HG02852 (cell line): Measurements from ENCODE around the gene SYCN.
"Not testable (repeated sequence)": the region's sequence is repeated elsewhere in the genome, so short reads cannot be mapped to it uniquely, and the experiment has no call there.

Experiments
- ATAC-seq: cut with Tn5 transposase; IDR thresholded peaks from one replicate; pipeline ENCODE4 v1.9.1; 2021; ENCODE audit warnings: mild to moderate bottlenecking, moderate library complexity; ENCODE audit not compliant: unreplicated experiment

SYCN gene, protein sequence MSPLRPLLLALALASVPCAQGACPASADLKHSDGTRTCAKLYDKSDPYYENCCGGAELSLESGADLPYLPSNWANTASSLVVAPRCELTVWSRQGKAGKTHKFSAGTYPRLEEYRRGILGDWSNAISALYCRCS

GRCh38 chr19:39203372-39204341, at the start of gene SYCN:
SYCN (minus strand) TSS chr19:39204263; CDS start chr19:39204254, 9 bp downstream.
- ATAC-seq: no peak

DNA sequence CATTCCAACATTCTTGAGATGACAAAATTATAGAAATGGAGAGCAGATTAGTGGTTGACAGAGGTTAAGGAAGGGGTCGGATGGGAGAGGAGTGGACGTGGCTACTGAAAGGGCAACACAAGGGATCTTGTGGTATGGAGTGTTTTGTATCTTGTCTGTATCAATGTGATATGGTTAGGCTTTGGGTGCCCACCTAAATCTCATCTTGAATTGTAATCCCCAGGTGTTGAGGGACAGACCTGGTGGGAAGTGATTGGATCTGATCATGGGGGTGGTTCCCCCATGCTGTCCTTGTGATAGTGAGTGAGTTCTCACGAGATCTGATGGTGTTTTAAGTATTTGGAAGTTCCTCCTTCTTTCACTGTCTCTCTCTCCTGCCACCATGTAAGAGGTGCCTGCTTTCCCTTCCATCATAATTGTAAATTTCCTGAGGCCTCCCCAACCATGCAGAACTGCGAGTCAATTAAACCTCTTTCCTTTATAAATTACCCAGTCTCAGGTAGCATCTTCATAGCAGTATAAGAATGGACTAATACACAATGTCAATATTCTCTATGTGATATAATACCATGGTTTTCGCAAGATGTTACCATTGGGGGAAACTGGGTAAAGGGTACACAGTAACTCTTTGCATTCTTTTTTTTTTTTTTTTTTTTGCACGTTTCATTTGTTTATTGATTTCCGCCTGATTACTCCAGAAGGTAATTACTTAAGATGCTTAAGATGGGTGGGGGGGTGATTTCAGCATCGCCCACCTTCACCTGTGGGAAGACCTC, 49.5 kb upstream of the SYCN start:
- ATAC-seq: no peak

GRCh38 chr19:39252458-39252857, 48.4 kb upstream of the SYCN start:
- ATAC-seq: no peak

- ATAC-seq: no peak
These were observed 47.8 kb upstream of the SYCN start for GRCh38 chr19:39251846-39252245.

DNA sequence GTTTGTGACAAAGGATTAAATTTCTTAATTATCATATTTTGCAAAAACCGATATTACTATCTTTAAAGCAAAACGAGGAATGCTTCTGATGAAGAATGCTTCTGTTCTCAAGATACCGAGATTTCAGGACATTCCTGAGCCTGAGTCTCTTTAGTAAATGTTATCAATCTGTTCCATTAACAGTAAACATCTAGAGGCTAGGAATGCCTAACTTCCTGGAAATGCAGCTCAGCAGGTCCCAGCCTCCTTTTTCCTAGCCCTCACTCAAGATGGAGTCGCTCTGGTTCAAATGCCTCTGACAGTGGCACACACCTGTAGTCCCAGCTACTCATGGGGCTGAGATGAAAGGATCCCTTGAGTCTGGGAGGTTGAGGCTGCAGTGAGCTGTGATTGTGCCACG, 47.0 kb upstream of the SYCN start:
- no peak for ATAC-seq

GRCh38 chr19:39248806-39249205, 44.7 kb upstream of the SYCN start, which contains the start of gene IFNL4:
IFNL4 (minus strand) TSS chr19:39248856.
- no peak for ATAC-seq

DNA sequence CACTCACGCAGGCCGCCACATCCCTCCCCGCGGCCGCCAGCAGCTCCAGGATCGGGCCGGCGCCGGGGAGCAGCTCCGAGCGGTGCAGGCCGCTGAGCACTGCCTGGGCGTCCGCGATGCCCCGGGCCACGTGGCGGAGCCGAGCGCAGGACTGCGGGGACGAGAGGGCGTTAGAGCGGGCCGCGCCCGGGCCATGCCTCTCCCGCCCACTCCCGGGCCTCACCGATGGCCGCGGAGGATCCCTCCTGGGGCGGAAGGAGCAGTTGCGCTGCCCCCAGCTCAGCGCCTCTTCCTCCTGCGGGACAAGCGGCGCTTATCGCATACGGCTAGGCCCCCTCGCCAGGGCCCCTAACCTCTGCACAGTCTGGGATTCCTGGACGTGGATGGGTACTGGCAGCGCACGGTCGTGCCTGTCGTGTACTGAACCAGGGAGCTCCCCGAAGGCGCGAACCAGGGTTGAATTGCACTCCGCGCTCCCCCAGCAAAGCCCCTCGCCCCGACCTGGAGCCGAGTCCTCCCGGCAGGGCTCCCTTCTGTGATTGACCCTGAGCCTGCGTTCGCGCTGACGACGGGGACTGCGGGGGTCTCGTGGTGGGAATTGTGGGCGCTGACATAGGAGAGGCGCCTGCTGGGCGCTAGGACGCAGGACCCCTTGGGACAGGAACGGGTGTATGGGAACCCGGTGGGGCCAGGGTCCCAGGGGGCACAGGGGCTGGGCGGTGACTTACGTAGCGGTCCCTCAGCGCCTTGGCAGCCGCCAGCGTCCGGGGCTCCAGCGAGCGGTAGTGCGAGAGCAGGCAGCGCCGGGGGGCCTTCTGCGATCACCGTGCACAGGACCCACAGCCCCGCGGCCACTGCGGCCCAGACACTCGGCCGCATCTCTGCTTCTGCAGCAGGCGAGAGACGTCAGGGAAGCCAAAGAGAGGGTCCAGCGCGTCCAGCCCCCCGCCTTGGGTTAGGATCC, 43.9 kb upstream of the SYCN start:
- ATAC-seq: no peak

GRCh38 chr19:39246951-39247669, 43.0 kb upstream of the SYCN start:
- ATAC-seq: no peak

GRCh38 chr19:39245166-39245565, 41.1 kb upstream of the SYCN start:
- ATAC-seq: not testable (repeated sequence)

DNA sequence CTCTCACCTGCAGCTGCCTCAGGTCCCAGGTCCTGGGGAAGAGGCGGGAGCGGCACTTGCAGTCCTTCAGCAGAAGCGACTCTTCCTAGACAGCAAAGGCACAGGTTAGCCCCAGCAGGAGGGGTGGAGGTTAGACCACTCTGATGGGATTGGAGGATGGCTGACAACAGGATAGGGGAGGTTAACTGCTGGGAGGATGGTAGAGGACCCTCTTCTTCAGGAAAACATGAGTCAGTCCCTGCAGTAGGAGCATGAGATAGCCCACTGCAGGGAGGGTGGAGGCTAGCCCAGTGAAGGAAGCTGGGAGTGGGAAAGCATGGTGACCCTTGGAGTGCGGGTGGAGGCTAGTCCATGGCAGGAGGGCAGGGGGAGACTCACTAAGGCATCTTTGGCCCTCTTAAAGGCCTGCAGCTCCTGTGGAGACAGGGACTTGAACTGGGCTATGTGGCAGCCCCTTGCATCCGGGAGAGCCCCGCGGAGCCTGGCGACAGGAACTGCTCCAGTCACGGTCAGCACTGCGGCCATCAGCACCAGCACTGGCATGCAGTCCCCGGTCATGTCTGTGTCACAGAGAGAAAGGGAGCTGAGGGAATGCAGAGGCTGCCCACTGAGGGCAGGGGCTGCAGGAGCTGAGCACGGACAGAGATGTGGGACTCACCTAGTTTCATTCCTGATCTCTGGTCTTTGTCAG, 40.5 kb upstream of the SYCN start, which contains the start of gene IFNL3:
TSS of gene IFNL3 (minus strand) at position 597 of the 691 bp plus-strand sequence. CDS start at position 558, 39 bp downstream.
- not testable (repeated sequence) for ATAC-seq

DNA sequence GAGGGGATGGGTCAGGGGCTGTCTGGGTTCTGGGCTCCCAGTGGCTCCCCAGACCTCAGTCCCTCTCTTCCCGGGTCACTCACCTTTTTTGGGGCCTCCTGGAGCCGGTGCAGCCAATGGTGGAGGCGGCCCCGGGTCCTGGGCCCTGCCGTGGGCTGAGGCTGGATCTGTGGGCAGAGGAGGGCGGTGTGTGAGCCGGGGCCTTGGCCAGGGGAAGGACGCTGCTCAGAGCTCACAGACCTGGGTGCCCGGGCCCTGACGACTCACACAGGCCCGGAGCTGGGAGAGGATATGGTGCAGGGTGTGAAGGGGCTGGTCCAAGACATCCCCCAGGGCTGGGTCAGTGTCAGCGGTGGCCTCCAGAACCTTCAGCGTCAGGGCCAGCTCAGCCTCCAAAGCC, 39.7 kb upstream of the SYCN start:
- ATAC-seq: not testable (repeated sequence)

- ATAC-seq: no peak
These were observed 36.4 kb upstream of the SYCN start for GRCh38 chr19:39240421-39240820.

GRCh38 chr19:39238944-39239343, 34.9 kb upstream of the SYCN start:
- ATAC-seq: no peak

- no peak for ATAC-seq
These were observed 34.1 kb upstream of the SYCN start for GRCh38 chr19:39238209-39238608.

- ATAC-seq: no peak
These were observed 33.4 kb upstream of the SYCN start for GRCh38 chr19:39237200-39238184.

- no peak for ATAC-seq
These were observed 32.5 kb upstream of the SYCN start for GRCh38 chr19:39236527-39236926.

- no peak for ATAC-seq
These were observed 28.6 kb upstream of the SYCN start for GRCh38 chr19:39232708-39233107.
